ENCODE results near the gene CFAP97D1.

The CFAP97D1 gene

GRCh38 chr17:43800736-43801135 lies 20.5 kb downstream of the CFAP97D1 start:
- DNase-seq, result no peak

GRCh38 chr17:43801844-43802243 lies 21.6 kb downstream of the CFAP97D1 start:
- DNase-seq, result no peak

- DNase-seq, result no peak
Measured at GRCh38 chr17:43803758-43804157, 23.5 kb downstream of the CFAP97D1 start.

DNA sequence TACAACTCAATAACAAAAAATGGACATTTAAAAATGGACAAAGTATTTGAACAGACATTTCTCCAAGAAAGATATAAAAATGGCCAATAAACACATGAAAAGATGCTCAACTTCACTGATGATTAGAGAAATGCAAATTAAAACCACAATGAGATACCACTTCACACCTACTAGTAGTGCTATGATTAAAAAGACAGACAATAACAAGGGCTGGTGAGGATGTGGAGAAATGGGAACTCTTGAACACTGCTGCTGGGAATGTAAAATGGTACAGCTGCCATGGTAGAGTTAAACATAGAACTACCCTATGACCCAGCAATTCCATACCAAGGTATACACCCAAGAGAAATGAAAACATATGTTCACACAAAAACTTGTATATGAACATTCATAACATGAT lies 24.9 kb downstream of the CFAP97D1 start:
- no peak for DNase-seq

DNA sequence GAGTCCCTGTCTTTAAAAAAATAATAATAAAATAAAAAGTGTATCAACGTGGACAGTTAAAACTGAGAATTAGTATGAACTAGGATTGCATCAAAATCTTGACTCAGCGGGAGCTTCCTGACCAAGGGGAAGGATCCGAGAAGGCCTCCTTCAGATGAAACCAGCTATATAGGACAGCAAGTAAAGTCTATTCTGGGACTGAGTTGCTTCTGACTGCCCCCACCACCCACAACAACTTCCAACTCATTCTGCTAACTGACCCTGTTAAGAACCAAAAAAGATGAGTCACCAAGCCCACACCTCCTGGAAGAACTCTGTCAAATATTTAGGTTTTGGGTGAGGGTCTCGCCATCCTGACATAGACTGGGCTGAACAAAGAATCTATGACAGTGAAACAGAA lies 27.8 kb downstream of the CFAP97D1 start:
- DNase-seq, result no peak

GRCh38 chr17:43809121-43809520 lies 28.9 kb downstream of the CFAP97D1 start:
- DNase-seq, result no peak

- no peak for DNase-seq
Measured at GRCh38 chr17:43810226-43810715, 30.0 kb downstream of the CFAP97D1 start.

GRCh38 chr17:43810823-43811222 lies 30.6 kb downstream of the CFAP97D1 start:
- no peak for DNase-seq

DNA sequence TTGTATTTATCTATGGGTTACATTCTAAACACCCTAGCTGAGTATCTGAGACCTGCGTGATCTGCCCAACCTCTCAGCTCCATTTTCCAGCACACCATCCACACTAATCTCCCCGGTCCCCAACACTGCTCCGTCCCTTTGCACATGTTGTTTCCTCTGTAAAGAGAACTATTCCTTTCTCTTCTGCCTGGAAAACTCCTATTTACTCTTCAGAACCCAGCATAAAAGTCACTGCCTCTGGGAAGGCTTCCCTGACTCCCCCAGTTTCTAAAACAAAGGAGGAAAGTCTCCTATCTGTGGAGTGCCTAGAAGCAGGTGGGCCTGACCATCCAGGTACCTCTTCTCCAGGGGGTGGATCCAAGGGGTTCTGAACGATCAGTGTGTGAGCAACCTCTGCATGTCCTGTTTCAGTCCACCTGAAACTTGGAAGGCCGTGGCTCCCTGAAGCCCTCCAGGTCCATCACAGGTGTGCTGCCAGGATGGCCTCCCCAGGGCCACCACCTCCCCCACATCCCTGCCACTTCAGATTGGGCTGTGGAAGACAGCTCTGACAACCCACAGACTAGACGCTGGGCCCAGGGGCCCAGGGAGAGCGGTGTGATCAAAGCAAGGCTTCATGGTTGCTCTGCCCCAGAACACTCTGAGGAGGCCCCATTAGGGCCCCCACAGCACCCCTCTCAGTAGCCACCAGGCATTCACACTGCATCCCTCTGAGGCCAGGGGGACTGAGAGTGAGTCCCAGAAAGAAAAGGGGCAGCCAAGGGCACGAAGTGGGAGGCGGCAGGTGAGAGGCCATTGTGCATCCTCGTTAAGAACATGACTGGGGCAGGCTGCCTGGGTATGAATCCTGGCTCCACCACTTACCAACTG lies 32.4 kb downstream of the CFAP97D1 start:
- no peak for DNase-seq

- no peak for DNase-seq
Measured at GRCh38 chr17:43813386-43813785, 33.2 kb downstream of the CFAP97D1 start.

GRCh38 chr17:43814026-43814425 lies 33.8 kb downstream of the CFAP97D1 start:
- DNase-seq, result no peak

- DNase-seq, result no peak
Measured at GRCh38 chr17:43814714-43815113, 34.5 kb downstream of the CFAP97D1 start.

DNA sequence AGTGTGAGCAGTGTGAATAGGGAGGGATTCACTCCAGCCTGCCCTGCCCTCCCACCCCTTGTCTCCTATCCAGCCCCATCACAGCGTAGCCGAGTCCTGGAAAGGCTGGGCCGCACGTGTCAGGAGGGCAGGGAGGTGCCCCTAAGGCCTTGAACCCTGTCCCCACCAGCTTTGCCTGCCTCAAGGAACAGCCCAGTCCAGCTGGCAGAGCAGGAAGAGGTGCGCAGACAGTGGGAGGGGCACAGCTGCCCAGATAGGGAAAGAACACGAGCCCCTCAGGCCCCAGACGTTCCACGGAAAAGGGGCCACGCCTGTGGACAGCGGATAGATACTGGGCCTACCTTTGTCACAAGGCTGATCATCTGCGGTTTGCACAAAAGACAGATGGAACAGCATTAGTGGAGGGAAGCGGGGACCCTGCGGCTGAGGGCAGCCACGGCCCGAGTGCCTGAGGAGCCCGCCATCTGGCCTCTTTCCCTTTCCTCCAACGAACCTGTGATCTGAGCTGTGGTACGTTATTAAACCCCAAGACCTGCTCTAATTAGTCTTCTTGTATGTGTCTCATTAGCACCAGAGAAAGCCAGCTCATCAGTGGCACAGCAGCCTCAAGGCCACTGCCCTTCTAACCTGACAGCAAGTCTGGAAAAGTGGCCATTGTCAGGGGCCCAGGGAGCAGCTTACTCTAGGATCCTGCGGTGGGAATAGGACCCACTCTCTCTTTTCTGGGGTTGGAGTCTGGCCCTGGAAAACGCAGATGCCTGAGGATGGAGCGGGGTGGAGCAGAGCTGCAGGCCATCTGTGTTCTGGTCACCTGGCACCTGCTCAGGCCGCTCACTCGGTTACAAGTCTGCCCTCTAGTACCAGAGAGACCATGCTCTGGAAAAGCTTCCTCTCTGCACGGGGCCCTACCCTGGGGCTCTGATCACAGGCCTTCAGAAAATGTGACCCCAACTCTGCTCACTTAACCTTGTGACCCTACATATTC lies 36.4 kb downstream of the CFAP97D1 start:
- no peak for DNase-seq

DNA sequence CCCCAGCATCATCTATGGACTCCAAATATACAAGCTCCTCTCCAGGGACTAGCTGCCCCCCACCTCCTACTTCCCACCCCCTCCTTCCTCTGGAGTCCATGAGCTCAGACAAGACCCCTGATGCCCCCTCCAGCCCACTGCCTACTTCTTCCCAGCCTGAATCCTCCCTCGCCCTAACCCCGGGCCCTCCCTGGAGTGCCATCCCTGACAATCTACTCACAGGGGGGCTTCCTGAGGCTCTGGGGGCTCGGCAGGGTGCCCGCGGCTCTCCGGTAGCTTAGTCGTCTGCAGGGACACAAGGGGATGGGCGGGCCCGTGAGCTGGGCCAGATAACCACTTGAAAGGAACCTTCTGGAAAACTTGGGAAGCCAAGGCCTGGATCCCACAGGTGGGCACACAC lies 37.6 kb downstream of the CFAP97D1 start:
- no peak for DNase-seq

- no peak for DNase-seq
Measured at GRCh38 chr17:43818966-43819365, 38.7 kb downstream of the CFAP97D1 start.

GRCh38 chr17:43820759-43821158 lies 40.5 kb downstream of the CFAP97D1 start:
- no peak for DNase-seq

DNA sequence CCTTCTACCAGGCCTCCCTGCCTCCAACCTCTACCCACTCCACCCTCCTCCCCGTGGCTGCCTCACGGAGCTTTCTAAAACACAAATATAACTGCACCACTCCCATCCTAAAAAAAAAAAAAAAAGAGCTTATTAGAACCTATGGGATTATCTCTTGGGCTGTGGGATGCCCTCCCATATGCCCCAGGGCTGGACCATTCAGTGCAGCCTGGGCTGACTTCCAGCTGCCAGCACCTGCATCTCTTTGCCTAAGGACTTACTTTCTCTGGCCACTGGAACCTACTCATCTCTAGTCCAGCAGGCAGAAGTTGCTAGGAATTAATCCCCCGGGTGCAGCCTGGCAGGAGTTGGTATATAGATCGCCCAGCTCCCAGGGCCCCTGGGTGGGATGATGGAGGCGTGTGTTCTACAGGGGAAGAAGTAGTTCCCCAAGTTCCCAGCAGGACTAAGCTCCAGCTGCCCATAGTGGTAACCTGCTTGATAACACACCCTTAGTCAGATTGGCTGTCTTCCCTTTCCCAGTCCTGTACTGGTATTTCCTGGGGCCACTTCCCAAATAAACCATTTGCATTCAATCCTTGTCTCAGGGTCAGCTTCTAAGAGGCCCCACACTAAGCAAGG lies 42.4 kb downstream of the CFAP97D1 start:
- DNase-seq, result no peak

DNA sequence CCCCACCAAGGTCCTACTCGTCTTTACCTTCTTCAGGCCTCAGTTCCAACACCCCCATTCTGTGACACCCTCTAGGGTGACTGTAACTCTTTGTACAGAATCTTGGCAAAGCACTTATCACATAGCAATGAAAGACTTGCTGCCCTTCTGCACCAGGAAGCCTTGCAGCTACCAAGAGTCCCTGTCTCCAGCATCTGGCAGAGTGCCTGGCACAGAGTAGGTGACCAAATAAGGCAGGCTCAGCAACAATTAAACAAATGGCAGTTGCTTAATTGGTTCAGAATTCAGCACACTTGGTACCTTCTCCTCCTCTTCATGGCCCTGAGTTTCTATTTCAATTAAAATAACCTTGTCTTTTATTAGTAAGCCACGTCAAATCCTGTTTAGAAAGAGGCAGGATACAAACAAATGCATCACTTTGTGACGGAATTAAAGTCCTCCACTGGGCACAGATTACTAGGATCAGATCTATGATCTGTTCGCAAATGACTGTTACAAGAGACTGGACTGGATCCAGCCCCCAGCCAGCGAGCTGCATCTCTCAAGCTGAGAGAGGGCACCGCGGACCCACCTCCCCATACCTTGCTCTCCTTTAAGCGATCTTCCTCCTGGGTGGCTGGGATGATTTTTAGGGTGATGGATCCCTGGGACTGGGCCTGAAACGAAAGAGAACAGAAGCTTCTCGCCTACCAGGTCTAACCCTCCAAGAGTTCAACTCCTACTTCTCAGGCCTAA lies 43.3 kb downstream of the CFAP97D1 start:
- DNase-seq, result no peak

DNA sequence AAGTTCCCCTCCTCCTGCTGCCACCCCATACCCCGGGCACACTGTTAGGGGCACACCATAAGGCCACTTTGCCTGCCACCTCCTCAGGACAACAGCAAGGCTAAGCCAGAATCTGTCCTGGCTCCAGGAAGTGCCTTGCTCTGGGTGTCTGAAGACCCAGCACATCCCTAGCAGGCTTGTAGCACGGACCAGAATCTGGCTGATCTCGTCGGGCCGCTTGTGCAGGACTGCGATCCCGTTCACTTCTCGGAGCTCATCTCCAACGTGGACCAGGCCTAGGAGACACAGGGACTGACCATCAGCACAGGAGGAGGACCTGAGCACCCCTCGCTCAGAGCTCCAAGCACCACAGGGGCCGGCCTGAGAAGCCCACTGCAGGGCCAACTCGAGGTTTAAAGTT lies 45.3 kb downstream of the CFAP97D1 start:
- no peak for DNase-seq

GRCh38 chr17:43826206-43826605 lies 46.0 kb downstream of the CFAP97D1 start:
- DNase-seq, result no peak

DNA sequence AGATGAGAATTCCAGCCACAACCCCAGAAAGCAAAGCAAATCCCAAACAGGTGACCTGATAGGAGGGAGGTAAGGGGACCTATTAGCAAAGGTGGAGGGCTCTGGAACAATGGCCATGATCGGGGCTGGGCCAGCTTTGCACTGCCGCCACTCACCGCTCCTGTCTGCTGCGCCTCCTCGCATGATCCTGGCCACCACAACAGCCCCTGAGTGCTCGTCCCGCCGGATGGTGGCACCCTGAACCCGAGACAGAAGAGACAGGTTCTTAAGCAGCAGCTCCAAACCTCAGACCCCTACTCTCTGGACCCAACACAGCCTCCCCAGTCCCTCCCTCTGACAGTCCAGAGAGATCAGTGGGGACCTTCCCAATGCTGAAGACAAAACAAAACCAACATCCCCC lies 47.4 kb downstream of the CFAP97D1 start:
- no peak for DNase-seq

DNA sequence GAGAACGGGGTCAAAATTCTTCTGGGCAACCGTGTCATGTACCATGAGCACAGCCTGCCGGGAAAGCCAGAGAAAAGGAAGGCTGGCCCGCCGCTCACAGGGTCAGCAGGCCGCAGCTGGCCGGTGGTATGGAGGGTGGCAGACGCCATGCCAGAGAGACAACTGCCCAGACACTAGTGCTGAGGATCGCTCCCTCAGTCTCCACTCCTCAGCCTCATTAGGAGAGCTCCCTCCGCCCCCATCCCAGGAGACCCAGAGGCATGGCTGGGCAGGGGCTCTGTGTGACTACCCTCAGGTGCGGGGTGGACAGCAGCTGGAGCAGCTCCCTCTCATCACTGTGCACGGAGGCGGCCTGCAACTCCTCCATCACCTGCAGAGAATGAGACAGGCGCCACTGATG lies 49.5 kb downstream of the CFAP97D1 start:
- no peak for DNase-seq
